Suprapubic skin (tissue), 4 donors: ENCODE measurements around the gene HCK. TPM values are rescaled to one million over a fixed set of nuclear protein-coding genes. Genes with fewer than 3 reads are reported as not detected.

Source experiments
- DNase-seq, 2 donors: peaks; one replicate each; pipeline ENCODE4 v3.0.0-alpha.2; 2019; ENCODE audit warnings: low spot score in 2 of 2
- H3K27ac ChIP-seq: fragments of 200-600 bp; sonication (generic); one replicate; pipeline ENCODE4 v1.5.1; 2019
- H3K27me3 ChIP-seq: fragments of 200-600 bp; sonication (generic); one replicate; pipeline ENCODE4 v1.5.1; 2019
- H3K36me3 ChIP-seq: fragments of 200-600 bp; sonication (generic); one replicate; pipeline ENCODE4 v1.5.1; 2019
- H3K4me1 ChIP-seq: fragments of 200-600 bp; sonication (generic); one replicate; pipeline ENCODE4 v1.5.1; 2019
- H3K4me3 ChIP-seq: fragments of 200-600 bp; sonication (generic); one replicate; pipeline ENCODE4 v1.5.1; 2019; ENCODE audit warnings: mild to moderate bottlenecking
- H3K9me3 ChIP-seq: fragments of 200-600 bp; sonication (generic); one replicate; pipeline ENCODE4 v1.5.1; 2019
- EP300 ChIP-seq: sonication (generic); formaldehyde crosslinking; IDR thresholded peaks from one replicate; pipeline ENCODE4 v1.6.1; 2017; ENCODE audit warnings: antibody characterized with exemption
- POLR2A ChIP-seq, 2 donors: fragments of 450-650 bp; IDR thresholded peaks; one replicate each; pipeline ENCODE4 v1.6.1; 2017; ENCODE audit warnings: antibody characterized with exemption in 2 of 2, mild to moderate bottlenecking in 2 of 2, moderate library complexity in 2 of 2
- POLR2AphosphoS5 ChIP-seq, 3 donors: sonication (generic); formaldehyde crosslinking; IDR thresholded peaks; one replicate each; pipeline ENCODE4 v1.6.1; 2017; ENCODE audit warnings: antibody characterized with exemption in 3 of 3
- WGBS: methylation state at CpG from one replicate; pipeline ENCODE4 v1.1.5; 2018; 5-methylcytosine and 5-hydroxymethylcytosine counted together
- total RNA-seq, 4 donors: library from RNA; depleted of rRNA; stranded (reverse); fragments of >200 nt; gene quantifications; one replicate each; pipeline ENCODE4 v1.1.0, GENCODE V29; 2016
- TF ChIP-seq, protein P1 (sequence below), 2 donors: fragments of 200-600 bp in 1 of 2; fragments of 450-650 bp in 1 of 2; sonication (generic) in 1 of 2; IDR thresholded peaks; one replicate each; pipeline ENCODE4 v1.5.1; 2016 to 2019; ENCODE audit warnings: antibody characterized with exemption in 2 of 2, mild to moderate bottlenecking in 1 of 2, moderate library complexity in 1 of 2

HCK gene
- total RNA-seq, 4 donors from 2014 or later = 5.0 to 10.0 (median 6.6) TPM

GRCh38 chr20:32035426-32035779 is 16.6 kb upstream of the HCK start:
- Histone ChIP-seq H3K27ac (no peak overlapping the region), H3K36me3 (no peaks in the 10 kb centered on the region), H3K4me1 (peaks cover 7% of the 10 kb centered on the region), H3K9me3 (no peaks in the 10 kb centered on the region), H3K27me3 (peaks cover 32% of the 10 kb centered on the region), H3K4me3 (no peak overlapping the region)
- DNase-seq = no peak
- WGBS = 79% methylated on average over 8 of the region's 8 CpGs
- TF ChIP-seq POLR2AphosphoS5 (IDR thresholded peaks at IDR 0.05) = no peak
- TF ChIP-seq, protein P1, sequence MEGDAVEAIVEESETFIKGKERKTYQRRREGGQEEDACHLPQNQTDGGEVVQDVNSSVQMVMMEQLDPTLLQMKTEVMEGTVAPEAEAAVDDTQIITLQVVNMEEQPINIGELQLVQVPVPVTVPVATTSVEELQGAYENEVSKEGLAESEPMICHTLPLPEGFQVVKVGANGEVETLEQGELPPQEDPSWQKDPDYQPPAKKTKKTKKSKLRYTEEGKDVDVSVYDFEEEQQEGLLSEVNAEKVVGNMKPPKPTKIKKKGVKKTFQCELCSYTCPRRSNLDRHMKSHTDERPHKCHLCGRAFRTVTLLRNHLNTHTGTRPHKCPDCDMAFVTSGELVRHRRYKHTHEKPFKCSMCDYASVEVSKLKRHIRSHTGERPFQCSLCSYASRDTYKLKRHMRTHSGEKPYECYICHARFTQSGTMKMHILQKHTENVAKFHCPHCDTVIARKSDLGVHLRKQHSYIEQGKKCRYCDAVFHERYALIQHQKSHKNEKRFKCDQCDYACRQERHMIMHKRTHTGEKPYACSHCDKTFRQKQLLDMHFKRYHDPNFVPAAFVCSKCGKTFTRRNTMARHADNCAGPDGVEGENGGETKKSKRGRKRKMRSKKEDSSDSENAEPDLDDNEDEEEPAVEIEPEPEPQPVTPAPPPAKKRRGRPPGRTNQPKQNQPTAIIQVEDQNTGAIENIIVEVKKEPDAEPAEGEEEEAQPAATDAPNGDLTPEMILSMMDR (IDR thresholded peaks at IDR 0.05) = no peak
- TF ChIP-seq EP300 = no peak
- TF ChIP-seq POLR2A (IDR thresholded peaks at IDR 0.05) = no peak

DNA sequence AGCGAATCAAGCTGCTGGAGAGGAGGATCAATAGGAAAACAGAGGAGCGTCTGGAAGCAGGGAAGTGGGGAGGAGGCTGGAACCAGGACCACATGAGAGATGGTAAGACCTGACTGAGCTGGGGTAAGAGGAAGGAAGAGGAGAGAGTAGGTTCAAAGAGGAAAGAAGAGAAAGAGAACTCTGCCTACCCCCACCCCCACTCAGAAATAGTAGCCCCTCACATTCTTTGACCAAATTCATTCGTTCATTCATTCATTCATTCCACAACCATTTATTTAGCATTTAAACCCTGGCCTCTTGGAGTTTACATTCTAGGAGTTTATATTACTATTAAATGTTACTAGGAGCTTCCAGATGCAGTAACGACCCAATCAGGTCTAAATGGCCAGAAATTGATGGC is 15.8 kb upstream of the HCK start:
- Histone ChIP-seq H3K27me3 (peaks cover 32% of the 10 kb centered on the region), H3K4me3 (no peak overlapping the region), H3K9me3 (no peaks in the 10 kb centered on the region), H3K27ac (no peak overlapping the region), H3K4me1 (peaks cover 5% of the 10 kb centered on the region), H3K36me3 (no peaks in the 10 kb centered on the region)
- TF ChIP-seq POLR2AphosphoS5 (IDR thresholded peaks at IDR 0.05) = no peak
- TF ChIP-seq POLR2A (IDR thresholded peaks at IDR 0.05) = no peak
- TF ChIP-seq, protein P1 (IDR thresholded peaks at IDR 0.05) = no peak
- no peak for TF ChIP-seq EP300
- DNase-seq = no peak
- 57% methylated on average over 4 of the region's 4 CpGs for WGBS

DNA sequence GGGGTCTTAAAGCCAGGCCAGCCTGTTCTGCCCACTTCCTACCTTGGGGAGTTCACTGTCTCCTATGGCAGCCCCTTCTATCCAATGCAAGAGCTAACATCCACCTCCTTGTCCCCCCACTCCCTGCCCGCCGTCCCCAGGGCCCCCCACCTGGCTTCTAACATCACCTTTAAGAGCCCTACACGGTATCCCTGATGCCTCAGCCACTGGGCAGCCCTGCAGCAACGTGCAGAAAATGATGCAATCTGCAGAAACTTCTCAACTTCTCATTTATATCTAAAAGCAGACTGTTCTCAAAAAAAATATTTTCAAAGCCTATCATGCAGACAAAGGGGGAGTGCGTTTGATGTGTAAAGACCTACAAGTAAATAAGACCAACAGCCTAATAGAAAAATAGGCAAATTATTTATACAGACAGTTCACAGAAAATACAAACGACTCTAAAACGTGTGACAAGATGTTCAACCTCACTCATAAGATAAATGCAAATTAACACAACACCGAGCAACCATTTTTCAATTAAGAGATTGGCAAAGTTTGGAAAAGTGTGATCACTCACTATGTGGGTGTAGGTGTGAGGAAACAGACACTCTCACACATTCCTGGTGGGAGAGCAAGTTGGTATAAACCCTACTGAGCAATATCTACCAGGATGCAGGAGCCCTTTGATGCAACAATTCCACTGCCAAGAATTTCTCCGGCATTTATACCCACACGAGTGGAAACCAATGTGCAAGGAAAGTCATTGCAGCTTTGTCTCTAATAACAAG is 15.1 kb upstream of the HCK start:
- H3K36me3 ChIP-seq = no peaks in the 10 kb centered on the region
- TF ChIP-seq POLR2AphosphoS5 (IDR thresholded peaks at IDR 0.05) (no peak), POLR2A (IDR thresholded peaks at IDR 0.05) (no peak), EP300 (no peak)
- TF ChIP-seq, protein P1 (IDR thresholded peaks at IDR 0.05) = no peak
- no peak for DNase-seq
- H3K4me3 ChIP-seq = no peak overlapping the region
- peaks cover 3% of the 10 kb centered on the region for H3K4me1 ChIP-seq
- no peaks in the 10 kb centered on the region for H3K9me3 ChIP-seq
- 63% methylated on average over 10 of the region's 10 CpGs for WGBS
- H3K27ac ChIP-seq = no peak overlapping the region
- H3K27me3 ChIP-seq = peaks cover 32% of the 10 kb centered on the region

DNA sequence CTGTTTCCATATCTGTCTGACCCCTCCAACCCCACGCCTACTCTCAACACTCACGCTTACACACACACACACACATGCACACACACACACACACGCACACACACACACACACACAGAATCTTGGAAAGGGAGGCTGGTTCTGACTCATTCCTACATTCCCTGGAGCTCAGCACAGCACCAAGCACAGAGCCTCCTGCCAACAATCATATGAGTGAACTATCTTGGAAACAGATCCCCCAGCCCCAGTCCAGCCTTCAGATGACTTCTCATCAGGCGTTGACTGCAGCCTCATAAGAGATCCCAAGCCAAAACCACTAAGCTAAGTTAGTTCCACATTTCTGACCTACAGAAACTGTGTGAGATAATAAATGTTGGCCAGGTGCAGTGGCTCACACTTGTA is 14.1 kb upstream of the HCK start:
- Histone ChIP-seq H3K27me3 (peaks cover 32% of the 10 kb centered on the region), H3K27ac (no peak overlapping the region), H3K4me1 (peaks cover 3% of the 10 kb centered on the region), H3K9me3 (no peaks in the 10 kb centered on the region), H3K4me3 (no peak overlapping the region), H3K36me3 (no peaks in the 10 kb centered on the region)
- 73% methylated on average over 4 of the region's 4 CpGs for WGBS
- TF ChIP-seq POLR2AphosphoS5 (IDR thresholded peaks at IDR 0.05) = no peak
- TF ChIP-seq POLR2A (IDR thresholded peaks at IDR 0.05) = no peak
- TF ChIP-seq, protein P1 (IDR thresholded peaks at IDR 0.05) = no peak
- TF ChIP-seq EP300 = no peak
- no peak for DNase-seq

DNA sequence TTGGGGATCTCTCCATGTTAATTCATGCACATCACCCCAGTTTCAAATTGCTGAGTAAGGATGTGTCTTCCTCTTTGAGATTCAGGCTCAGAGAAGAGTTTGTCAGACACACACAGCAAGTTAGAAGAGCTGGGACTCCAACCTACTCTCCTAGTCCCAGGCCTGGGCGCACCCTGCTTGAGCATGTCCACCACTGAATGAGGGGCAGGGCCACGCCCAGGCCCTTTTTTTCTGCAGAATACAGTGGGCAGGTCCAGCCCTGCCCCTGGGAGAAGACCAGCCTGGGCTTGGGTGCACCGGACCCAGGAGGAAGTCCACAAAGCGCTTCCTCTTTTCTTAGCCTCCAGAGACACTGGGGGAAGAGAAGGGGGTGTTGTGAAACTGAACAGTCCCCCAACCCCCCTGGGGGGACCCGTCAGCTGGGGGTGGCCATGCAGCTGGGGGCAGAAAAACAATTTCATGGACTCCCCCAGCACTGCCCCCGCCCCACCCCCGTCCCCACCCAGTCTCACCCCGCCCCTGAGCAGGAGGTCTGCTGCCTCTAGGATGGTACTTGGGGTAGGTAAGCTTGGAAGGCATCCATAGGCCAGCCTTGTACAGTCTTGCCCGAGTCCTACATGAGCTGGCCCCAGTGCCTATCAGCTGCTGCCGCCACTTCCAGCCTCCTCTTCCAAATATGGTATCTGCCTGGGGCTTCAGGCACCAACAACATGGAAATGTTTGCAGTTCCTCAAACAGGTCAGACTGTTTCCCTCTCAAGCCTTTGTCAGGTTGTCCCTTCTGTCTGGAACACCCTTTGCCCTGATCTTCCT is 11.7 kb upstream of the HCK start:
- WGBS = 8% methylated on average over 7 of the region's 10 CpGs
- H3K4me1 ChIP-seq = peaks cover 3% of the 10 kb centered on the region
- no peak overlapping the region for H3K4me3 ChIP-seq
- H3K27me3 ChIP-seq = peaks cover 14% of the 10 kb centered on the region
- no peaks in the 10 kb centered on the region for H3K36me3 ChIP-seq
- no peak for DNase-seq
- no peak overlapping the region for H3K27ac ChIP-seq
- no peaks in the 10 kb centered on the region for H3K9me3 ChIP-seq
- TF ChIP-seq POLR2A (IDR thresholded peaks at IDR 0.05) = no peak
- TF ChIP-seq, protein P1 (IDR thresholded peaks at IDR 0.05) = no peak
